WTC11 (cell line): ENCODE data around the gene ZNF761. TPM values are rescaled to one million over a fixed set of nuclear protein-coding genes. Genes with fewer than 3 reads are reported as not detected.
"Not testable (repeated sequence)": the region's sequence is repeated elsewhere in the genome, so short reads cannot be mapped to it uniquely, and the experiment has no call there.

ENCODE experiments used
- ATAC-seq: fragments of 200-7000 bp; cut with Tn5 transposase; 2 replicates; pipeline ENCODE4 v1.10.0; 2021; ENCODE audit warnings: mild to moderate bottlenecking, moderate library complexity
- CTCF ChIA-PET: fragments of 300-600 bp; sonication (Branson Sonifier 250); formaldehyde crosslinking; loops from one replicate; lab custom pipeline; 2021; ENCODE audit warnings: antibody characterized with exemption; lab: Charles Lee
- POLR2A ChIA-PET: fragments of 350-600 bp; sonication (Branson Sonifier 250); formaldehyde crosslinking; loops from one replicate; lab custom pipeline; 2021; ENCODE audit warnings: antibody characterized with exemption; lab: Charles Lee
- DNase-seq: peaks from one replicate; pipeline ENCODE4 v3.0.0; 2021; ENCODE audit warnings: low spot score
- H3K27ac Mint-ChIP-seq: 2 replicates; pipeline ENCODE4 v1.8.0; 2021; ENCODE audit warnings: mixed read lengths
- H3K27me3 Mint-ChIP-seq: 2 replicates; pipeline ENCODE4 v1.8.0; 2021; ENCODE audit warnings: low read depth, mild to moderate bottlenecking, moderate library complexity, mixed read lengths
- H3K36me3 Mint-ChIP-seq: 2 replicates; pipeline ENCODE4 v1.8.0; 2021; ENCODE audit warnings: mixed read lengths
- H3K4me1 Mint-ChIP-seq: 2 replicates; pipeline ENCODE4 v1.8.0; 2022; ENCODE audit warnings: mixed read lengths
- H3K4me3 Mint-ChIP-seq: 2 replicates; pipeline ENCODE4 v1.8.0; 2021; ENCODE audit warnings: mild to moderate bottlenecking, moderate library complexity, mixed read lengths
- H3K9me3 Mint-ChIP-seq: 2 replicates; pipeline ENCODE4 v1.8.0; 2021; ENCODE audit warnings: mixed read lengths
- CREB1 ChIP-seq: sonication (generic); formaldehyde crosslinking; IDR thresholded peaks from 2 replicates; pipeline ENCODE4 v1.8.0; 2023; ENCODE audit warnings: mild to moderate bottlenecking, missing genetic modification reagents
- CREM ChIP-seq: sonication (generic); formaldehyde crosslinking; IDR thresholded peaks from 2 replicates; pipeline ENCODE4 v1.8.1; 2022; ENCODE audit warnings: mild to moderate bottlenecking, missing genetic modification reagents, moderate library complexity
- GRHL2 ChIP-seq: fragments of 250-450 bp; sonication (Bioruptor Pico); IDR thresholded peaks from 2 replicates; pipeline ENCODE4 v1.8.0; 2022; ENCODE audit warnings: mild to moderate bottlenecking, moderate library complexity; ENCODE audit not compliant: insufficient replicate concordance, severe bottlenecking
- MXD4 ChIP-seq: fragments of 250-450 bp; sonication (Bioruptor Pico); IDR thresholded peaks from 2 replicates; pipeline ENCODE4 v1.8.0; 2021; ENCODE audit warnings: mild to moderate bottlenecking, moderate library complexity, borderline replicate concordance
- MYBL2 ChIP-seq: sonication (generic); formaldehyde crosslinking; IDR thresholded peaks from 2 replicates; pipeline ENCODE4 v1.8.1; 2023; ENCODE audit warnings: mild to moderate bottlenecking, moderate library complexity, missing genetic modification reagents
- NR3C1 ChIP-seq: sonication (generic); formaldehyde crosslinking; conservative IDR thresholded peaks from 2 replicates; pipeline ENCODE4 v1.8.1; 2023; ENCODE audit warnings: low read depth, mild to moderate bottlenecking, missing genetic modification reagents
- OVOL2 ChIP-seq: fragments of 250-450 bp; sonication (Bioruptor Pico); IDR thresholded peaks from 2 replicates; pipeline ENCODE4 v1.9.0; 2021; ENCODE audit warnings: mild to moderate bottlenecking, borderline replicate concordance
- SMAD3 ChIP-seq: sonication (generic); formaldehyde crosslinking; IDR thresholded peaks from 2 replicates; pipeline ENCODE4 v1.8.0; 2022; ENCODE audit warnings: missing genetic modification reagents, mild to moderate bottlenecking, borderline replicate concordance
- SP1 ChIP-seq: sonication (generic); formaldehyde crosslinking; conservative IDR thresholded peaks from 2 replicates; pipeline ENCODE4 v1.8.1; 2022; ENCODE audit warnings: missing genetic modification reagents
- TEAD4 ChIP-seq: sonication (generic); formaldehyde crosslinking; IDR thresholded peaks from 2 replicates; pipeline ENCODE4 v1.8.0; 2022; ENCODE audit warnings: mild to moderate bottlenecking, missing genetic modification reagents
- ZNF263 ChIP-seq: sonication (generic); formaldehyde crosslinking; IDR thresholded peaks from 2 replicates; pipeline ENCODE4 v1.8.1; 2022; ENCODE audit warnings: low read depth, mild to moderate bottlenecking, moderate library complexity, missing genetic modification reagents
- ZNF671 ChIP-seq: fragments of 250-450 bp; sonication (Bioruptor Pico); IDR thresholded peaks from 2 replicates; pipeline ENCODE4 v1.8.0; 2021; ENCODE audit warnings: mild to moderate bottlenecking
- total RNA-seq: library from RNA; stranded (reverse); gene quantifications from 3 replicates; pipeline ENCODE4 v1.2.3, GENCODE V29; 2021
- TF ChIP-seq, protein P1 (sequence below): fragments of 250-450 bp; sonication (Bioruptor Pico); IDR thresholded peaks from 2 replicates; pipeline ENCODE4 v1.9.0; 2021; ENCODE audit warnings: moderate library complexity, mild to moderate bottlenecking, inconsistent platforms, borderline replicate concordance
- TF ChIP-seq, protein P2 (sequence below): sonication (generic); formaldehyde crosslinking; IDR thresholded peaks from 2 replicates; pipeline ENCODE4 v1.8.1; 2022; ENCODE audit warnings: missing genetic modification reagents, borderline replicate concordance
- TF ChIP-seq, protein P3 (sequence below): sonication (generic); formaldehyde crosslinking; IDR thresholded peaks from 2 replicates; pipeline ENCODE4 v1.8.1; 2022; ENCODE audit warnings: mild to moderate bottlenecking, moderate library complexity, missing genetic modification reagents
- TF ChIP-seq, protein P4 (sequence below): fragments of 250-450 bp; sonication (Bioruptor Pico); IDR thresholded peaks from 2 replicates; pipeline ENCODE4 v1.9.0; 2021; ENCODE audit warnings: mild to moderate bottlenecking
- TF ChIP-seq, protein P5 (sequence below): sonication (generic); formaldehyde crosslinking; IDR thresholded peaks from 2 replicates; pipeline ENCODE4 v1.8.1; 2022; ENCODE audit warnings: mild to moderate bottlenecking, missing genetic modification reagents, moderate library complexity, borderline replicate concordance

Gene ZNF761
- total RNA-seq, 1 experiment from 2014 or later = 29.7 TPM

DNA sequence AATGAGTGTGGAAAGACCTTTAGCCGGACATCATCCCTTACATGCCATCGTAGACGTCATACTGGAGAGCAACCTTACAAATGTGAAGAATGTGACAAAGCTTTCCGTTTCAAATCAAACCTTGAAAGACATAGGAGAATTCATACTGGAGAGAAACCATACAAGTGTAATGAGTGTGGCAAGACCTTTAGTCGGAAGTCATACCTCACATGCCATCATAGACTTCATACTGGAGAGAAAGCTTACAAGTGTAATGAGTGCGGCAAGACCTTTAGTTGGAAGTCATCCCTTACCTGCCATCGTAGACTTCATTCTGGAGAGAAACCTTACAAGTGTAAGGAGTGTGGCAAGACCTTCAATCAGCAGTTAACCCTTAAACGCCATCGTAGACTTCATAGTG lies 24.0 kb downstream of the ZNF761 start:
- Mint-ChIP-seq H3K27ac (no peak overlapping the region), H3K4me1 (peaks cover 12% of the 10 kb centered on the region), H3K36me3 (peaks cover 76% of the 10 kb centered on the region), H3K9me3 (peaks cover 50% of the 10 kb centered on the region), H3K4me3 (no peak overlapping the region), H3K27me3 (no peaks in the 10 kb centered on the region; the same call in 1 of the 2 replicates)
- ChIA-PET CTCF (no interaction called here), POLR2A (no interaction called here)
- ATAC-seq (no peak), DNase-seq (no peak)
- TF ChIP-seq SP1 (CRISPR knock-in tag) (no peak), SMAD3 (CRISPR knock-in tag) (no peak), CREM (no peak)

DNA sequence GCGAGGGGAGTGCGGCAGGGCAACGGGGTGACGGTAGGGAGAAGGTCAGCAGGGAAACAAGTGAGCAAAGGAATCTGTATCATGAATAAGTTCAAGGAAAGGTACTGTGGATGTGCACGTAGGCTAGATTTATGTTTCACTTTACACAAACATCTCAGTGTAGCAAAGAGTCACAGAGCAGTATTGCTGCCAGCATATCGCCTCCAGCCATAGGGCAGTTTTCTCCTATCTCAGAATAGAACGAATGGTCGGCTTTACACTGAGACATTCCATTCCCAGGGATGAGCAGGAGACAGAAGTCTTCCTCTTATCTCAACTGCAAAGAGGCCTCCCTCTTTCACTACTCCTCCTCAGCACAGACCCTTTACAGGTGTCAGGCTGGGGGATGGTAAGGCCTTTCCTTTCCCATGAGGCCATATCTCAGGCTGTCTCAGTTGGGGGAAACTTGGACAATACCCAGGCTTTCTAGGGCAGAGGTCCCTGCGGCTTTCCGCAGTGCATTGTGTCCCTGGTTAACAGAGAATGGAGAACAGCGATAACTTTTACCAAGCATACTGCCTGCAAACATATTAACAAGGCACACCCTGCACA lies 28.4 kb downstream of the ZNF761 start:
- CTCF ChIA-PET = interaction anchor here (1.0 kb wide), 1 partner anchor 52 kb away, joined by 3 read pairs; no protein-coding TSS in a partner anchor
- not testable (repeated sequence) for ATAC-seq, H3K4me3 Mint-ChIP-seq, H3K27me3 Mint-ChIP-seq, DNase-seq
- peaks cover 32% of the 10 kb centered on the region for H3K9me3 Mint-ChIP-seq
- H3K36me3 Mint-ChIP-seq = peaks cover 35% of the 10 kb centered on the region
- peak overlapping the region; percentile 85 for H3K27ac Mint-ChIP-seq
- POLR2A ChIA-PET = interaction anchor here (0.6 kb wide), 1 partner anchor 10 kb away, joined by 5 read pairs; no protein-coding TSS in a partner anchor
- H3K4me1 Mint-ChIP-seq = peaks cover 29% of the 10 kb centered on the region

DNA sequence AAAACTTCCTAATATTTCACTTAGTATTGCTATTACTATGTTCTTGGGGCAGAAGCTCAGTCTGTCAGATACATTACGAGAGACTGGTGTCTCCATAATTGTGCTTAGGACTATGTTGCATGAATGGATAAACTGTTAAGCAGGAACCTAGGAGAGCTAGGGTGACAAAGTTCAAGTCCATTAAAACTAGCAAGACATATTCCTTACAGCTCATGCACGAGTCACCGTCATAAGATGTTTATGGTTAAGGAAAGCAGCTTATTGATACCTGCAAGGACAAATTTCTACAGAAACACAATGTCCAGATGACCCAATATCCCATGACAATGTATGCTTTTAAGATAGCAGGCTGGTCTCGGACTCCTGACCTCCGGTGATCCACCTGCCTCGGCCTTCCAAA lies 30.1 kb downstream of the ZNF761 start:
- Mint-ChIP-seq H3K27ac (no peak overlapping the region), H3K4me3 (no peak overlapping the region), H3K4me1 (peaks cover 35% of the 10 kb centered on the region), H3K27me3 (peaks cover 8% of the 10 kb centered on the region), H3K9me3 (peaks cover 16% of the 10 kb centered on the region), H3K36me3 (peaks cover 19% of the 10 kb centered on the region)
- POLR2A ChIA-PET = no interaction called here
- no peak for DNase-seq
- CTCF ChIA-PET = interaction anchor here (2.2 to 3.2 kb wide), 2 partner anchors 37 to 59 kb away, joined by 10 to 20 read pairs; no protein-coding TSS in a partner anchor
- TF ChIP-seq ZNF263 (CRISPR knock-in tag) (no peak), GRHL2 (CRISPR knock-in tag) (no peak), MXD4 (CRISPR knock-in tag) (no peak), NR3C1 (CRISPR knock-in tag) (no peak), MYBL2 (CRISPR knock-in tag) (no peak), OVOL2 (CRISPR knock-in tag) (no peak), CREB1 (CRISPR knock-in tag) (no peak), ZNF671 (CRISPR knock-in tag) (no peak), TEAD4 (CRISPR knock-in tag) (no peak)
- TF ChIP-seq, protein P1, sequence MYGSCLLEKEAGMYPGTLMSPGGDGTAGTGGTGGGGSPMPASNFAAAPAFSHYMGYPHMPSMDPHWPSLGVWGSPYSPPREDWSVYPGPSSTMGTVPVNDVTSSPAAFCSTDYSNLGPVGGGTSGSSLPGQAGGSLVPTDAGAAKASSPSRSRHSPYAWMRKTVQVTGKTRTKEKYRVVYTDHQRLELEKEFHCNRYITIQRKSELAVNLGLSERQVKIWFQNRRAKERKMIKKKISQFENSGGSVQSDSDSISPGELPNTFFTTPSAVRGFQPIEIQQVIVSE = no peak
- TF ChIP-seq, protein P2, sequence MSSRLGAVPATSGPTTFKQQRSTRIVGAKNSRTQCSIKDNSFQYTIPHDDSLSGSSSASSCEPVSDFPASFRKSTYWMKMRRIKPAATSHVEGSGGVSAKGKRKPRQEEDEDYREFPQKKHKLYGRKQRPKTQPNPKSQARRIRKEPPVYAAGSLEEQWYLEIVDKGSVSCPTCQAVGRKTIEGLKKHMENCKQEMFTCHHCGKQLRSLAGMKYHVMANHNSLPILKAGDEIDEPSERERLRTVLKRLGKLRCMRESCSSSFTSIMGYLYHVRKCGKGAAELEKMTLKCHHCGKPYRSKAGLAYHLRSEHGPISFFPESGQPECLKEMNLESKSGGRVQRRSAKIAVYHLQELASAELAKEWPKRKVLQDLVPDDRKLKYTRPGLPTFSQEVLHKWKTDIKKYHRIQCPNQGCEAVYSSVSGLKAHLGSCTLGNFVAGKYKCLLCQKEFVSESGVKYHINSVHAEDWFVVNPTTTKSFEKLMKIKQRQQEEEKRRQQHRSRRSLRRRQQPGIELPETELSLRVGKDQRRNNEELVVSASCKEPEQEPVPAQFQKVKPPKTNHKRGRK (CRISPR knock-in tag) = no peak
- TF ChIP-seq, protein P3, sequence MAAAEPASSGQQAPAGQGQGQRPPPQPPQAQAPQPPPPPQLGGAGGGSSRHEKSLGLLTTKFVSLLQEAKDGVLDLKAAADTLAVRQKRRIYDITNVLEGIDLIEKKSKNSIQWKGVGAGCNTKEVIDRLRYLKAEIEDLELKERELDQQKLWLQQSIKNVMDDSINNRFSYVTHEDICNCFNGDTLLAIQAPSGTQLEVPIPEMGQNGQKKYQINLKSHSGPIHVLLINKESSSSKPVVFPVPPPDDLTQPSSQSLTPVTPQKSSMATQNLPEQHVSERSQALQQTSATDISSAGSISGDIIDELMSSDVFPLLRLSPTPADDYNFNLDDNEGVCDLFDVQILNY (CRISPR knock-in tag) = no peak
- TF ChIP-seq, protein P4, sequence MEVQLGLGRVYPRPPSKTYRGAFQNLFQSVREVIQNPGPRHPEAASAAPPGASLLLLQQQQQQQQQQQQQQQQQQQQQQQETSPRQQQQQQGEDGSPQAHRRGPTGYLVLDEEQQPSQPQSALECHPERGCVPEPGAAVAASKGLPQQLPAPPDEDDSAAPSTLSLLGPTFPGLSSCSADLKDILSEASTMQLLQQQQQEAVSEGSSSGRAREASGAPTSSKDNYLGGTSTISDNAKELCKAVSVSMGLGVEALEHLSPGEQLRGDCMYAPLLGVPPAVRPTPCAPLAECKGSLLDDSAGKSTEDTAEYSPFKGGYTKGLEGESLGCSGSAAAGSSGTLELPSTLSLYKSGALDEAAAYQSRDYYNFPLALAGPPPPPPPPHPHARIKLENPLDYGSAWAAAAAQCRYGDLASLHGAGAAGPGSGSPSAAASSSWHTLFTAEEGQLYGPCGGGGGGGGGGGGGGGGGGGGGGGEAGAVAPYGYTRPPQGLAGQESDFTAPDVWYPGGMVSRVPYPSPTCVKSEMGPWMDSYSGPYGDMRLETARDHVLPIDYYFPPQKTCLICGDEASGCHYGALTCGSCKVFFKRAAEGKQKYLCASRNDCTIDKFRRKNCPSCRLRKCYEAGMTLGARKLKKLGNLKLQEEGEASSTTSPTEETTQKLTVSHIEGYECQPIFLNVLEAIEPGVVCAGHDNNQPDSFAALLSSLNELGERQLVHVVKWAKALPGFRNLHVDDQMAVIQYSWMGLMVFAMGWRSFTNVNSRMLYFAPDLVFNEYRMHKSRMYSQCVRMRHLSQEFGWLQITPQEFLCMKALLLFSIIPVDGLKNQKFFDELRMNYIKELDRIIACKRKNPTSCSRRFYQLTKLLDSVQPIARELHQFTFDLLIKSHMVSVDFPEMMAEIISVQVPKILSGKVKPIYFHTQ = no peak
- TF ChIP-seq, protein P5, sequence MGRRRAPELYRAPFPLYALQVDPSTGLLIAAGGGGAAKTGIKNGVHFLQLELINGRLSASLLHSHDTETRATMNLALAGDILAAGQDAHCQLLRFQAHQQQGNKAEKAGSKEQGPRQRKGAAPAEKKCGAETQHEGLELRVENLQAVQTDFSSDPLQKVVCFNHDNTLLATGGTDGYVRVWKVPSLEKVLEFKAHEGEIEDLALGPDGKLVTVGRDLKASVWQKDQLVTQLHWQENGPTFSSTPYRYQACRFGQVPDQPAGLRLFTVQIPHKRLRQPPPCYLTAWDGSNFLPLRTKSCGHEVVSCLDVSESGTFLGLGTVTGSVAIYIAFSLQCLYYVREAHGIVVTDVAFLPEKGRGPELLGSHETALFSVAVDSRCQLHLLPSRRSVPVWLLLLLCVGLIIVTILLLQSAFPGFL (CRISPR knock-in tag) = no peak
- no peak for ATAC-seq
